Thyroid gland (tissue), 4 donors: ENCODE results near the gene VPS52. TPM values are rescaled to one million over a fixed set of nuclear protein-coding genes. Genes with fewer than 3 reads are reported as not detected.

ENCODE experiments used
- DNase-seq, 2 donors: peaks; one replicate each; pipeline ENCODE4 v3.0.0-alpha.2; 2019
- H3K27ac ChIP-seq, 3 donors: fragments of 200-600 bp; sonication (generic); 1 replicate in 2 of 3; 2 replicates in 1 of 3; pipeline ENCODE4 v1.5.1; 2016 to 2019; ENCODE audit warnings: mild to moderate bottlenecking in 1 of 3, moderate library complexity in 1 of 3
- H3K27me3 ChIP-seq: fragments of 200-600 bp; sonication (generic); one replicate; pipeline ENCODE4 v1.5.1; 2019
- H3K36me3 ChIP-seq, 2 donors: fragments of 200-600 bp; sonication (generic); one replicate each; pipeline ENCODE4 v1.5.1; 2016 to 2019
- H3K4me1 ChIP-seq, 2 donors: fragments of 200-600 bp; sonication (generic); one replicate each; pipeline ENCODE4 v1.5.1; 2017 to 2019
- H3K4me3 ChIP-seq, 3 donors: fragments of 200-600 bp; sonication (generic); replicated peaks in 1 of 3; 1 replicate in 2 of 3; 2 replicates in 1 of 3; pipeline ENCODE4 v1.5.1; 2016; ENCODE audit warnings: mild to moderate bottlenecking in 1 of 3
- H3K9me3 ChIP-seq: fragments of 200-600 bp; sonication (generic); one replicate; pipeline ENCODE4 v1.5.1; 2017
- POLR2A ChIP-seq, 2 donors: fragments of 450-650 bp; IDR thresholded peaks; one replicate each; pipeline ENCODE4 v1.6.1; 2017; ENCODE audit warnings: antibody characterized with exemption in 2 of 2, mild to moderate bottlenecking in 2 of 2, moderate library complexity in 1 of 2
- WGBS, 2 donors: methylation state at CpG; one replicate each; pipeline ENCODE4 v1.1.5; 2017; 5-methylcytosine and 5-hydroxymethylcytosine counted together
- intact Hi-C: fragments of 100-400 bp; cut with DNase I; formaldehyde crosslinking; loops from one replicate; pipeline ENCODE4 v1.15.1; 2023
- total RNA-seq, 4 donors: library from RNA; depleted of rRNA; stranded (reverse); fragments of >200 nt; gene quantifications; one replicate each; pipeline ENCODE4 v1.2.3, GENCODE V29; 2016
- TF ChIP-seq, protein P1 (sequence below), 6 experiments: fragments of 200-600 bp in 3 of 6; fragments of 450-650 bp in 3 of 6; sonication (generic) in 3 of 6; IDR thresholded peaks; one replicate each; pipeline ENCODE4 v1.5.1; 2016 to 2019; ENCODE audit warnings: antibody characterized with exemption in 6 of 6, mild to moderate bottlenecking in 2 of 6, inconsistent platforms in 1 of 6, moderate library complexity in 1 of 6

Gene VPS52
- total RNA-seq, 4 donors from 2014 or later = 45.5 to 64.8 (median 54.8) TPM

GRCh38 chr6:33318426-33319073, 46.9 kb upstream of the VPS52 start:
- 70 to 72% methylated on average over 8 of the region's 8 CpGs for WGBS, 2 donors

DNA sequence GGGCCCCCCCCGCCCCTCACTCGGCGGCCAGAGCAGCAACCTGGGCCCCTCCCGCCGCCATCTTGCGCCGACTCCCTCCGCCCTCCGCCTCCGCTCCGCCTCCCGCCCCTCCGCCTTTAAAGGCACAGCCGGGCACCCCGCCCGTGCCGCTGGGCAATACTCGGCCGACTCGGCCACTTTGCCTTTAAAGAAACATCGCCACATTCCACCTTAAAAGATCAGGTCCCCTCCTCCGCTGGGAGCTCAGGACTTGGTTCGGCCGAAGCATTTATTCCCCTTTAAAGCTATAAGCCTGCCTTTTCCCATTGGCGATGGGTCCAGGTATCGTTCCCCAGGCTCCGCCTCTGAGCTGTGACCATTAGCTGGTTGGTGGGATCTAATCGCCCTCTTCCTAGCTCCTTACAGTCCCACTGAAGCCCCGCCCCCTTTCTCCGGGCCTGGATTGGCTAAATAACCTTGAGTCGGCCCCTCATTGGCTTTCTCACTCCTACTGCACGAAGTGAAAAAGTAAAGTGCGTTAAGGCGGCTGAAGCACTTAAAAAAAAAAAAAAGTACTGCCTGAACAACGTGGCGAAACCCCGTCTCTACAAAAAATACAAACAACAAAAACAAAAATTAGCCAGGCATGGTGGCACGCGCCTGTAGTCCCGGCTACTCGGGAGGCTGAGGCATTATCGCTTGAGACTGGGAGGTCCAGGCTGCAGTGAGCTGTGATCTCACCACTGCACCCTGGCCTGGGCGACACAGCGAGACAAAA, 46.2 kb upstream of the VPS52 start, which contains the start of gene ZBTB22:
TSS of gene ZBTB22 (minus strand) at position 76 of the 757 bp plus-strand sequence. CDS start 828 bp downstream, outside the sequence.
- 2 to 6% methylated on average over 20 to 35 of the region's 44 CpGs for WGBS, 2 donors
- no peaks in the 10 kb centered on the region for H3K9me3 ChIP-seq
- peak within 1 kb of the TSS; percentile 83 to 87 (median 85) for H3K27ac ChIP-seq
- peaks cover 19 to 26% of the 10 kb centered on the region in 2 donors for H3K36me3 ChIP-seq
- TF ChIP-seq POLR2A (IDR thresholded peaks at IDR 0.05) = no peak
- TF ChIP-seq, protein P1, sequence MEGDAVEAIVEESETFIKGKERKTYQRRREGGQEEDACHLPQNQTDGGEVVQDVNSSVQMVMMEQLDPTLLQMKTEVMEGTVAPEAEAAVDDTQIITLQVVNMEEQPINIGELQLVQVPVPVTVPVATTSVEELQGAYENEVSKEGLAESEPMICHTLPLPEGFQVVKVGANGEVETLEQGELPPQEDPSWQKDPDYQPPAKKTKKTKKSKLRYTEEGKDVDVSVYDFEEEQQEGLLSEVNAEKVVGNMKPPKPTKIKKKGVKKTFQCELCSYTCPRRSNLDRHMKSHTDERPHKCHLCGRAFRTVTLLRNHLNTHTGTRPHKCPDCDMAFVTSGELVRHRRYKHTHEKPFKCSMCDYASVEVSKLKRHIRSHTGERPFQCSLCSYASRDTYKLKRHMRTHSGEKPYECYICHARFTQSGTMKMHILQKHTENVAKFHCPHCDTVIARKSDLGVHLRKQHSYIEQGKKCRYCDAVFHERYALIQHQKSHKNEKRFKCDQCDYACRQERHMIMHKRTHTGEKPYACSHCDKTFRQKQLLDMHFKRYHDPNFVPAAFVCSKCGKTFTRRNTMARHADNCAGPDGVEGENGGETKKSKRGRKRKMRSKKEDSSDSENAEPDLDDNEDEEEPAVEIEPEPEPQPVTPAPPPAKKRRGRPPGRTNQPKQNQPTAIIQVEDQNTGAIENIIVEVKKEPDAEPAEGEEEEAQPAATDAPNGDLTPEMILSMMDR (IDR thresholded peaks at IDR 0.05) = peak in 1 of 6 experiments; percentile 43
- peak; percentile 100 for DNase-seq
- intact Hi-C loops = no loop called here
- peak within 1 kb of the TSS in 2 of 3 donors; percentile 37 to 38 for H3K4me3 ChIP-seq
- peaks cover 25 to 55% of the 10 kb centered on the region in 2 donors for H3K4me1 ChIP-seq
- H3K27me3 ChIP-seq = no peaks in the 10 kb centered on the region

More at GRCh38 chr6:33318426-33319073, 46.9 kb upstream of the VPS52 start:
- Histone ChIP-seq H3K27ac (peak overlapping the region; percentile 83 to 87 (median 85)), H3K4me1 (peaks cover 26 to 55% of the 10 kb centered on the region in 2 donors), H3K4me3 (peak overlapping the region in 1 of 3 donors; percentile 38), H3K36me3 (peaks cover 19 to 26% of the 10 kb centered on the region in 2 donors), H3K27me3 (no peaks in the 10 kb centered on the region), H3K9me3 (no peaks in the 10 kb centered on the region)
- no peak for TF ChIP-seq POLR2A (IDR thresholded peaks at IDR 0.05)
- TF ChIP-seq, protein P1 (IDR thresholded peaks at IDR 0.05) = no peak
- intact Hi-C loops = no loop called here
- no peak for DNase-seq

GRCh38 chr6:33317419-33317668, 45.7 kb upstream of the VPS52 start:
- no peak for TF ChIP-seq POLR2A (IDR thresholded peaks at IDR 0.05)
- TF ChIP-seq, protein P1 (IDR thresholded peaks at IDR 0.05) = no peak
- peak overlapping the region in 1 of 3 donors; percentile 38 for H3K4me3 ChIP-seq
- peaks cover 19 to 26% of the 10 kb centered on the region in 2 donors for H3K36me3 ChIP-seq
- DNase-seq = no peak
- no peaks in the 10 kb centered on the region for H3K27me3 ChIP-seq
- intact Hi-C loops = no loop called here
- H3K9me3 ChIP-seq = no peaks in the 10 kb centered on the region
- WGBS, 2 donors = 0 to 1% methylated on average over 9 to 12 of the region's 27 CpGs
- peaks cover 27 to 57% of the 10 kb centered on the region in 2 donors for H3K4me1 ChIP-seq
- peak overlapping the region; percentile 83 to 87 (median 85) for H3K27ac ChIP-seq

- peak overlapping the region in 1 of 3 donors; percentile 38 for H3K4me3 ChIP-seq
- H3K36me3 ChIP-seq = peaks cover 19 to 26% of the 10 kb centered on the region in 2 donors
- H3K9me3 ChIP-seq = no peaks in the 10 kb centered on the region
- no peaks in the 10 kb centered on the region for H3K27me3 ChIP-seq
- peaks cover 27 to 59% of the 10 kb centered on the region in 2 donors for H3K4me1 ChIP-seq
- peak overlapping the region; percentile 83 to 87 (median 85) for H3K27ac ChIP-seq
- TF ChIP-seq POLR2A (IDR thresholded peaks at IDR 0.05) = no peak
- TF ChIP-seq, protein P1 (IDR thresholded peaks at IDR 0.05) = no peak
- 74% methylated on average over 17 of the region's 19 CpGs for WGBS, 2 donors
- intact Hi-C loops = no loop called here
- no peak for DNase-seq
These were observed 45.1 kb upstream of the VPS52 start for GRCh38 chr6:33316603-33317418.
